A673 (cell line): ENCODE results near the gene AQR.

Experiments used
- CTCF ChIP-seq: fragments of 300-800, 200-600 bp; sonication (generic); conservative IDR thresholded peaks from 2 replicates; pipeline ENCODE4 v1.5.1; 2017; ENCODE audit warnings: low read depth, mild to moderate bottlenecking, antibody characterized with exemption, low read length, moderate library complexity, mixed read lengths
- EZH2 ChIP-seq: fragments of 200-600 bp; sonication (generic); IDR thresholded peaks from 2 replicates; pipeline ENCODE4 v1.6.1; 2017; ENCODE audit warnings: borderline replicate concordance, low read depth, mild to moderate bottlenecking, mixed read lengths, antibody characterized with exemption, low read length; ENCODE audit not compliant: poor library complexity, severe bottlenecking

GRCh38 chr15:34951993-34952392 lies 17.5 kb downstream of the AQR start:
- TF ChIP-seq CTCF (no peak), EZH2 (no peak)
